Fibroblast of lung (primary cell): Measurements from ENCODE around the gene TSPOAP1.

Source experiments
- CTCF ChIP-seq, 2 donors: IDR thresholded peaks in 1 of 2; conservative IDR thresholded peaks in 1 of 2; 1 replicate in 1 of 2; 2 replicates in 1 of 2; pipeline ENCODE4 v1.5.1; 2011 to 2012; ENCODE audit warnings: low read length in 2 of 2, control low read depth in 1 of 2, inconsistent platforms in 1 of 2, low read depth in 1 of 2, mild to moderate bottlenecking in 1 of 2
- EZH2 ChIP-seq: IDR thresholded peaks from 2 replicates; pipeline ENCODE4 v1.5.1; 2012; ENCODE audit warnings: low read length, control low read depth, mild to moderate bottlenecking; ENCODE audit errors: missing control alignments

DNA sequence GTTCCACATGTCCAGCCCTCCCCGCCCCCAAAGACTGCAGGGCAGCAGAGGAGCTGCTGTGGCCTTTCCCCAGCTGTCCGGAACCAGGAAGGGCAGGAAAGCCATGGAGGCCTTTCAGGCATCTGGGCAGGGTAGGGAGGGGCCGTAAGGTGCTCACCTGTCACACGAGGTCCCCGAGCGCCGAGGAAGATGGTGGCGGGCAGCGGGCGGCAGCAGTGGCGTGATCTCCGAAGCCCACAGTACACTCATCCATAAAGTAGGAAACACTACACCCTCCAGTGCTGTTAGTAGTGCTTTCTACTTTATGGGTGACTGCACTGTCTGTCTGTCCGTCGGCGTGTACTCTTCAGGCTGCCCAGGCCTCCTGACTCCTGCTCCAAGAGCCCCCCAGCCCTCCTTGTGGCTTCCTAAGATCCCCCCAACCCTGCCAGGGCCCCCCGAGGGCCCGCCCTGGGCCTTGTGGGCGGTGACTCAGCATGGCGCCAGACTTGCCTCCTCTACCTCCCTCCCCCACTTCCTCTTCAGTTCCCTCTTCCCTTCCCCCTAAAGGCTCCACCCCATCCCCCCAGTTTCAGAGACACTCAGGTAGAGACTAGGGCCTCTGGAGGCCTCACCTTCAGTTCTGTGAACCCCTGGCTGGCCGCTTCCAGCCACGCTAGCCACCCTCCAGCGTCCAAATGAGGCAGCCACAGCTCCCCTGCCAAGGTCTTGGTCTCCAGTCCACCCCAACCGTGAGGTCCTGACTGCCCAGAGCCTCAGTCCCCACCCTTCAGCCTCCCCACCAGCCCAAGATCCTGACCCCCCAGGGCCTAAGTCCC is 2.6 kb upstream of the TSPOAP1 start:
- TF ChIP-seq EZH2 (no peak), CTCF (conservative IDR thresholded peaks at IDR 0.05 in 1 of 2, IDR thresholded peaks at IDR 0.05 in 1 of 2; ENCODE audit: low read depth in 1 of 2, low read length in 2 of 2) (no peak)
